ENCODE data around the gene ISOC1.

The ISOC1 gene

GRCh38 chr5:129094087-129094923 is at the start of gene ISOC1:
TSS of gene ISOC1 (plus strand) at chr5:129094749. CDS start at chr5:129094767, 18 bp downstream.
- DNase-seq, result peak; percentile 91

GRCh38 chr5:129046151-129046550 is 48.4 kb upstream of the ISOC1 start:
- no peak for DNase-seq

DNA sequence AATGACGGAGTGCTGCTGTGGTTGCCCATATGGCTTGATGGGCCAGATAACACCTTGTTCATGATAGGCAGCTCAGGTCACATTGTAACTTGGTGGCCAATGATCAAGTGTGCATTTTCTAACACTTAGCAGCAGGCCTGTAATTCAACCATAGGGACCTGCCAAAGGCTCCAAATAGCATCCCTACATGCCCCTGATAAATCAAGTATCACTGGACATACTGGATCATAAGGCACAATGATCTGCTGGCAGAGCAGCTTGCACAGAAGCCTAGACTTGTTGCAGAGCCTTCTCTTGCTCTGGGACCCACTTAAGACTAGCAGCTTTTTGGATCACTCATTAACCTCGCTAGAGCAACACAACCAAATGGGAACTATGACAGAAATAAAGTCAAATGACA is 46.0 kb upstream of the ISOC1 start:
- DNase-seq, result no peak

DNA sequence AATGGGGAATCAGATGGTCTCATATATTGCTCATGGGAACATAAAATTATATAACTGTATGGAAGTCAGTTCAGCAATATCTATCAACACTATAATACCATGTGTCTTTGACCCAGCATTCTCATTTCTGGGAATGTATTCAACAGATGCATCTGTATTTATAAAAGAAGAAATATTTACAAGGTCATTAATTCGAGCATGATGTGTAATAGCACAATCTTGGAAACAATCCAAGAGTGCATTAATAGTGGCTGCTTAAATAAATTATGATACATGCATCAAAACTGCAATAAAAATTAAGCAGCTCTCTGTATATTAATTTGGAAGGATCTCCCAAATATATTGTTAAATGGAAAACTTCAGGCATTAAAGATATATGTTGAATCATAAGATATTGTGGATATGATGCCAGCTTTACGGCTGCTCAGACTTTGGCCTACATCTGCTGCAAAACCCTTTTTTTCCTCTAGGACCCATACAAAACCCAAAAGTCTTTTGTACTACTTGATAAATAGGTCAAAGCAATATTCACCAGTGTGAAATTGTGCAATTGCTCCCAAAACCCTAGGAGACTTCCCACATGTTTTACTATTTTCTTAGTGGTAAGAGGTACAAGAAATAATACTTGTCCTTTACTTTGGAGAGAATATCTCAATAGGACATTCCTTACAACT is 45.3 kb upstream of the ISOC1 start:
- DNase-seq, result no peak

GRCh38 chr5:129051283-129051682 is 43.3 kb upstream of the ISOC1 start:
- DNase-seq, result no peak

DNA sequence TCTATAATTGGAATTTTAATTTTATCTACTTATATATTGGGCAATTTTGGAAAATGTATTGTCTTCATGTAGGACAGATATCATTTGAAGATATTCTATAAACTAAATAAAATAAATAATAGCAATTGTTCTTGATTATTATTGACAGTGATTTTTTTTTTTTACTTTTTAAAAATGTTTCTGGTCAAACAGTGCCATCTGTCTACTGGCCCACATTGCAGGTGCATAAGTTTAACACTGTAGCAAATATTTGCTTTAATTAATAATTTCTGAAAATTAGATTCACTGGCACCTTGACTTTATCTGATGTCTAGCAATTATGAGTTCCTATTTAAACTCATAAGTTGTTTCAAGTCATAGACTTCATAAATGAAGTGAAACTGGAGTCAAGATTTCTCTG is 41.1 kb upstream of the ISOC1 start:
- no peak for DNase-seq

GRCh38 chr5:129057329-129057728 is 37.2 kb upstream of the ISOC1 start:
- DNase-seq, result no peak

DNA sequence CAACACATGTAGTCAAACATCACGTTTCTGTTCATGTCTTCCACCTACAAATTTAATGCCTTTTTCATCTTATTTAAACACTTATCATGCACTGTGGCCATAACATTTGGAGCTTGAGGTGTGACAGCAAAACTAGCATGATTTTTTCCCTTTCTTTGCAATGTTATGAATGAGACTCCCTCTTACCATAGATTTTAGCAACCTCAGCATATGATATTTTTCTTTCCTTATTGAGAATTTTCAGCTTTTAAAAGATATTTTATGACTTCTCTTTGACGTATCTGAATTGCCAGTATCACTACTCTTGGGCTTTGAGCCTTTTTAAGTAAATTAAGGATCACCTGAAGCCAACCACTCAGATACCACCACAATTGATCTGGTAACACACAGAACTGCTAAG is 32.7 kb upstream of the ISOC1 start:
- DNase-seq, result no peak

GRCh38 chr5:129063483-129064113 is 31.0 kb upstream of the ISOC1 start:
- no peak for DNase-seq

DNA sequence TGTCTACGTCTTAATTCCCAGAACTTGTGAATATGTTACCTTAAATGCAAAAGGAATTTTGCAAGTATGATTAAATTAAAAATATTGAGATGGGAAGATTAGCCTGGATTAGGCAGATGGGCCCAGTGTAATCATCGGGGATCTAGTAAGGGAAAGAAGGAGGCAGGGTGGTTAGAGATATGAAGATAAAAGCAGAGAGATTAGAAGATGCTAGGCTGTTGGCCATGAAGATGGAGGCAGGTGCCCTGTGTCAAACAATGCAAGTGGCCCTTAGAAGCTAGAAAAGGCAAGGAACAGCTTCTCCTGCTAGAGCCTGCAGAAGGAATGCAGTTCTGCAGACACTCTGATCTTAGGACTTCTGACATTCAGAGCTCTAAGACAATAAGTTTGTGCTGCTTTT is 28.8 kb upstream of the ISOC1 start:
- no peak for DNase-seq

GRCh38 chr5:129067745-129068144 is 26.8 kb upstream of the ISOC1 start:
- DNase-seq, result no peak

- no peak for DNase-seq
These were observed 25.3 kb upstream of the ISOC1 start for GRCh38 chr5:129069292-129069691.

GRCh38 chr5:129073111-129073510 is 21.4 kb upstream of the ISOC1 start:
- DNase-seq, result no peak

- no peak for DNase-seq
These were observed 19.6 kb upstream of the ISOC1 start for GRCh38 chr5:129074903-129075302.

DNA sequence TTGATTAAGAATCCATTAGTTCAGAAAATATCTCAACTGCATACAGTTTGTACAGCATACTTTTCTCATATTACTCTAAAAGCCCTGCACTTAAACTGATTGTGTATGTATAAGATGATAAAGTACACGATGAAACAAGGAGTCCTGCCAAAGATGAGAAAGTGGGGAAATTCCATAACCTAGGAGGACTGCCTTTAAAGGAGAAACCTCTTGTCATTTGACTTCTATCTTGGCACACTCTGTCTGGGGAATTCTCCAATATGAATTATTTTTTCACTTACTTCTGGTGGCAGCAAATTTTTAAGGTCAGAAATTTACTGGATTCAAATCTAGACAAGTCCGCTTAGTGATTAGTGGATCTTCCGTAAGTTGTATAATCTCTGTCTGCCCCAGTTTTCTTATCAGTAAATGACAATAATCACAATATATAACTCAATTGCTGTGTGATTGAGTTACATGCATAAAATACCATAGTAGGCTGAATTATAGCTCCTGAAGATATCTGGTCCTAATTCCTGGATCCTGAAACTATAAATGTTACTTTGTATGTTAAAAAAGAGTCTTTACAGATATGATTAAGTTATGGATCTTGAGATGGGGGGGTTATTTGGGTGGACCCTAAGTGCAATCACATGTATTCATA is 17.0 kb upstream of the ISOC1 start:
- no peak for DNase-seq

DNA sequence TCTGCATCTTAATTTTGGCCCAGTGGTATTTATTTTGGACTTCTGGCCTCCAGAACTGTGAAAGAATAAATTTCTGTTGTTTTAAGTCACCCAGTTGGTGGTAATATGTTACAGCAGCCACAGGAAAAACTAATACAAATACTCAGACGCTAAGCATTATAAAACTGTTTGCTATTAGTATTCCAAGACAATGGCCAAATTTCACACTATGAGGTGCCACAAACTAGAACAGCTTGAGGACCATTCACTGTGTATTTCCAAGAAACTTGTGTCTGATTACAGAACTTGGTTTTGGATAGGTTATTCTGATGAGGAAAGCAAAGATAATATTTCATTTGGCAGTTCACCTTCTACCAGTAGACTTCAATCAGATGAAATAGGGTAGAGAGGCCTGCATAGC is 16.3 kb upstream of the ISOC1 start:
- no peak for DNase-seq

DNA sequence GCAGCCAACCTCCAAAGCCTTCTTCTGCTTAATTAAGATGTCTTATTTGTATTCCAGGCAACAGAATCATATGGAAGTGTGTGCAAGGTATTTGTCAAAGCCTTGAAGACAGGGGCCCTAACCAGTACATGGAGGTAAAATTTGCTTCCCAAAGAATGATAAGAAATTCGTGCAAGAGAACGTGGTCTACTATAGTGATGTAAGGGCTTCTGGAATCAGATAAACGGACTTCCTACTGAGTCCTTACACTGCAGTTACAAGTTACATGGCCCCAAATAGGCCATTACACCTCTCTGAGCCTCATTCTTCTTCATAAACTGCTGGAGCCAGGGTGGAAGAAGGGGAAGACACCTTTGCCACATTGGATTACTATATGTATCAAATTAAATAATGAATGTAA is 15.9 kb upstream of the ISOC1 start:
- no peak for DNase-seq

- no peak for DNase-seq
These were observed 15.1 kb upstream of the ISOC1 start for GRCh38 chr5:129079496-129079895.

- DNase-seq, result no peak
These were observed 13.8 kb upstream of the ISOC1 start for GRCh38 chr5:129080766-129081165.

- DNase-seq, result no peak
These were observed 12.1 kb upstream of the ISOC1 start for GRCh38 chr5:129082225-129083136.

DNA sequence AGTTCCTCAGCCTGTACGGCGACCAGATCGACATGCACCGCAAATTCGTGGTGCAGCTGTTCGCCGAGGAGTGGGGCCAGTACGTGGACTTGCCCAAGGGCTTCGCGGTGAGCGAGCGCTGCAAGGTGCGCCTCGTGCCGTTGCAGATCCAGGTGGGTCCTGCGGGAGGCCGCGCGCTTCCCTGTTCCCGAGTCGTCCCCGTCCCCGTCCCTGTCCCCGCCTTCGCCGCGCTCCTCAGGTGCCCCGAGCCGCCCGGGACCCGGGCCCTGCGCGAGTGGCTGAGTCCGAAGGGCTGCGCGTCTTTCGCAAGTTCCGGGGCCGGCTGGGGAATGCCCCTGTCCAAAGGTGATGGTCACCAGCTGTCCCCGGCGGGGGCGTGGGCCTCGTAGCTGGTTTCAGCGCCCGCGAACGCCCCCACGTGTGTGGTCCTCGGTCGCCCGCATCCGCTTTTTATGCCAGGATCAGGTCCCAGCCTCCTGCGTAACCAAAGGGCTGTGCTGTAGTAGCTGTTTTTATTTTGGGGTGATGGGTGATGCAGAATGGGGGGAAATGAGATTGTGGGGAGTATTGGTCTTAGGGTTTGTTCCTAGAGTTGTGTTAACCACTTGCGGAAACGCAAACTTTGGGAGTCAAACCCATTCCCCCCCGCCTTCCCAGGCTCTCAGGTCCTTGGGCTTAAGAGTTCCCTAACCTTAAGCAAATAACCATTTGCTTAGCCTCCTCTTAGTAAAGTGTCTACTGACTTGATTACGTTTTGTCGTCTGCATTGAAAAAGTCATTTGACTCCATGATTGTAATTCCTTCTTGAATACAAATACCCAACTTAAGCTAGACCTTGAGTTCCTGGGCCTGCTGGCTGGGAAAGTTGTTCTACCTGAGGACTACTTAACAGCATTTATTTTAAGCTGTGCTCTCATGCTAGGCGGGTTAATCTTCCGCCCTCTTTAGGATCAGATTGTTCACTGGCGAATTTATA is 663 bp downstream of the ISOC1 start:
- peak; percentile 49 for DNase-seq
